ENCODE data around the gene PPA1. TPM values are rescaled to one million over a fixed set of nuclear protein-coding genes. Genes with fewer than 3 reads are reported as not detected.

The PPA1 gene
- total and polyA plus RNA-seq, 2 experiments from 2014 or later = 105 to 110 TPM

- Histone ChIP-seq H3K27me3 (replicated peaks; ENCODE audit: insufficient read depth) (no peaks in the 10 kb centered on the region), H3F3A (ENCODE audit: insufficient read depth) (no peaks in the 10 kb centered on the region; the same call in 1 of the 2 replicates), H3K4me2 (ENCODE audit: unreplicated experiment) (no peak overlapping the region), H3K9me2 (ENCODE audit: insufficient read depth) (no peaks in the 10 kb centered on the region), H3K27ac (no peak overlapping the region), H3K9me3 (ENCODE audit: low read depth) (no peaks in the 10 kb centered on the region), H3K79me2 (ENCODE audit: insufficient read depth) (no peaks in the 10 kb centered on the region), H3K9ac (no peak overlapping the region), H3K4me1 (ENCODE audit: insufficient read depth) (no peaks in the 10 kb centered on the region), H4K20me1 (ENCODE audit: insufficient read depth) (no peaks in the 10 kb centered on the region), H2AFZ (no peak overlapping the region), H3K4me3 (no peak overlapping the region), H3K36me3 (ENCODE audit: low read depth) (no peaks in the 10 kb centered on the region)
- peak; percentile 77 for DNase-seq
- WGBS, 2 experiments (ENCODE audit: low coverage in 1 of 2, low lambda C conversion rate in 2 of 2, missing lambda C conversion rate in 2 of 2) = 25 to 30% methylated on average over 2 of the region's 2 CpGs
- no peak for TF ChIP-seq EZH2 (IDR thresholded peaks at IDR 0.05; ENCODE audit: insufficient read depth, poor library complexity, severe bottlenecking)
- TF ChIP-seq EZH2phosphoT487 (IDR thresholded peaks at IDR 0.05; ENCODE audit: insufficient read depth, low read depth) = no peak
- in situ Hi-C loops (cut with MboI) = no loop called here
These were observed 41.4 kb upstream of the PPA1 start for GRCh38 chr10:70274643-70275042.

DNA sequence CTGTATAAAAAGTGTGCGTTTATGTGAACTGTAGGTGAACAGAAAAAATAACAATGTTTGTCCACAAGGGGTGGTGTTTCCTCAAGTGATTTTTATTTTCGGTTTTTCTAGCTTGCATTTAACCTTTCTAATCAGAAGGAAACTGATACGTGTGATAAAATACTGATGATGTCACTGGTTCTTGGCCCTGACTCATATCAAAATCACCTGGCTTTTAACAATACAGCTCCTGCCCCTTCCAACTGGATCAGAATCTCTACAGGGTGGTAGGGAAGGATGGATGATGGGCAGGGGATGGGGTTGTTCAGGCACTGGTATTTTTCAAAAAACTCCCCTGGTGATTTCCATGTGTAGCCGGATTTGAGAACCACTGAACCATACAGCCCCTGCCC, 39.7 kb upstream of the PPA1 start:
- Histone ChIP-seq H3K27ac (no peak overlapping the region), H3K9ac (no peak overlapping the region), H3K4me2 (ENCODE audit: unreplicated experiment) (no peak overlapping the region), H3K9me3 (ENCODE audit: low read depth) (no peaks in the 10 kb centered on the region), H3K9me2 (ENCODE audit: insufficient read depth) (no peaks in the 10 kb centered on the region), H3K4me3 (no peak overlapping the region), H3K36me3 (ENCODE audit: low read depth) (no peaks in the 10 kb centered on the region), H4K20me1 (ENCODE audit: insufficient read depth) (no peaks in the 10 kb centered on the region), H3K27me3 (replicated peaks; ENCODE audit: insufficient read depth) (no peaks in the 10 kb centered on the region), H2AFZ (no peak overlapping the region), H3K79me2 (ENCODE audit: insufficient read depth) (no peaks in the 10 kb centered on the region), H3K4me1 (ENCODE audit: insufficient read depth) (peaks cover 5% of the 10 kb centered on the region), H3F3A (ENCODE audit: insufficient read depth) (no peaks in the 10 kb centered on the region; the same call in 1 of the 2 replicates)
- 19 to 29% methylated on average over 4 of the region's 4 CpGs for WGBS, 2 experiments (ENCODE audit: low coverage in 1 of 2, low lambda C conversion rate in 2 of 2, missing lambda C conversion rate in 2 of 2)
- in situ Hi-C loops (cut with MboI) = no loop called here
- peak; percentile 57 for DNase-seq
- TF ChIP-seq EZH2phosphoT487 (IDR thresholded peaks at IDR 0.05; ENCODE audit: insufficient read depth, low read depth) (no peak), EZH2 (IDR thresholded peaks at IDR 0.05; ENCODE audit: insufficient read depth, poor library complexity, severe bottlenecking) (no peak)

DNA sequence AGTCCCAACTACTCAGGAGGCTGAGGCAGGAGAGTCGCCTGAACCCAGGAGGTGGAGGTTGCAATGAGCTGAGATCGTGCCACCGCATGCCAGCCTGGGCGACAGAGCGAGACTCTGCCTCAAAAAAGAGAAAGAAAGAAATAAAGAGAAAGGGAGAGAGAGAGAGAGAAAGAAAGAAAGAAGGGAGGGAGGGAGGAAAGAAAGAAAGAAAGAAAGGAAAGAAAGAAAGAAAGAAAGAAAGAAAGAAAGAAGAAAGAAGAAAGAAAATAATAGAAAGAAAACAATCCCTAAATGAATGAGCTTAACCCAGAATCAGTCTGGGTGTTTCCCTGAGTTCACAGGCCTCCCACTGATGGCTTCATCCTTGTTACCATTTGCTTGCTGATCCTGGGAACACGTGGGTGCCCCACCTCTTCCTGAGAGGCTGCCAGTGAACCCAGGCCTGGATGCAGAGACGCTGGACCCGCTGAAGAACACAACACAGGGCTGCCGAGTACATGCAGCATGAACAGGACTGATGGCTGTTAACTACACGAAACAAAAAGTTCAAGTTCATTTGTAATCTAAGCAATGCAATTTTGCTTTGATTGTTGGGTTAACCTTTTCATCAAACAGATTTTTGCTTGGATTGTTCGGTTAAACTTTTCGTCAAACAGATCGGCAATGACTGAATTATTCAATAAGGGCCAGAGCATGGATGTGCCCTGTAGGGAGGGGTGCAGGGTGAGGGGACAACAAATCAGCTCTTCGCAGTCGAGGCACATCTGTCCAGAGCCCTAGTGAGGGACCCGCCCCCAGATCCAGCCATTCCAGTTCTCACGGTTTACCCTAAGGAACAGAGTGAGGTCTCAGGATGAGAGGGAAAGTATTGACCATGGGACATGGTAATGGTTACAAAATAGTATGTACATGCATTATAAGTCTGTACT, 39.0 kb upstream of the PPA1 start:
- Histone ChIP-seq H3K4me2 (ENCODE audit: unreplicated experiment) (no peak overlapping the region), H2AFZ (peak overlapping the region; percentile 7; the same call in 1 of the 2 replicates), H3K27me3 (replicated peaks; ENCODE audit: insufficient read depth) (no peaks in the 10 kb centered on the region), H3K27ac (no peak overlapping the region), H3K4me1 (ENCODE audit: insufficient read depth) (peaks cover 10% of the 10 kb centered on the region), H3K9me3 (ENCODE audit: low read depth) (no peaks in the 10 kb centered on the region), H4K20me1 (ENCODE audit: insufficient read depth) (no peaks in the 10 kb centered on the region), H3K9me2 (ENCODE audit: insufficient read depth) (no peaks in the 10 kb centered on the region), H3K4me3 (no peak overlapping the region), H3F3A (ENCODE audit: insufficient read depth) (peaks cover under 1% of the 10 kb centered on the region), H3K9ac (no peak overlapping the region), H3K36me3 (ENCODE audit: low read depth) (no peaks in the 10 kb centered on the region), H3K79me2 (ENCODE audit: insufficient read depth) (no peaks in the 10 kb centered on the region)
- 53 to 54% methylated on average over 17 of the region's 17 CpGs for WGBS, 2 experiments (ENCODE audit: low coverage in 1 of 2, low lambda C conversion rate in 2 of 2, missing lambda C conversion rate in 2 of 2)
- in situ Hi-C loops (cut with MboI) = no loop called here
- TF ChIP-seq EZH2 (IDR thresholded peaks at IDR 0.05; ENCODE audit: insufficient read depth, poor library complexity, severe bottlenecking) = no peak
- no peak for TF ChIP-seq EZH2phosphoT487 (IDR thresholded peaks at IDR 0.05; ENCODE audit: insufficient read depth, low read depth)
- peak; percentile 40 for DNase-seq

DNA sequence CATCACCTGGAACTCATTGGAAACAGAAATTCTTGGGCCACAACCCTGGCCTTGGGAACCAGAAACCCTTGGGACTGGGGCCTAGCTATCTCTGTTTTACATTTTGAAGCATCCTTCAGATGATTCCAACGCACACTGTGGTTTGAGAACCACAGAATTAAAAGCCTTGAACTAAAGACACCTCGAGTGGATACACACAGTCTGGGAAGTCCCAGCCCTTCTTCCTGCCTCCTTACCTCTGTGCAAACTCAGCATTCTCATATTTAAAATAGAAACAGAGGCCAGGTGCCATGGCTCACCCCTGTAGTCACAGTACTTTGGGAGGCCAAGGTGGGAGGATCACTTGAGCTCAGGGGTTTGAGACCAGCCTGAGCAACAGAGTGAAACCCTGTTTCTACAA, 37.7 kb upstream of the PPA1 start:
- H3K79me2 ChIP-seq (ENCODE audit: insufficient read depth) = no peaks in the 10 kb centered on the region
- DNase-seq = no peak
- no peak for TF ChIP-seq EZH2 (IDR thresholded peaks at IDR 0.05; ENCODE audit: insufficient read depth, poor library complexity, severe bottlenecking)
- no peak for TF ChIP-seq EZH2phosphoT487 (IDR thresholded peaks at IDR 0.05; ENCODE audit: insufficient read depth, low read depth)
- H3F3A ChIP-seq (ENCODE audit: insufficient read depth) = peaks cover 14% of the 10 kb centered on the region
- in situ Hi-C loops (cut with MboI) = no loop called here
- H3K27me3 ChIP-seq (replicated peaks; ENCODE audit: insufficient read depth) = no peaks in the 10 kb centered on the region
- no peak overlapping the region for H3K27ac ChIP-seq
- 86 to 88% methylated on average over 2 of the region's 2 CpGs for WGBS, 2 experiments (ENCODE audit: low coverage in 1 of 2, low lambda C conversion rate in 2 of 2, missing lambda C conversion rate in 2 of 2)
- H3K9ac ChIP-seq = no peak overlapping the region
- peaks cover 19% of the 10 kb centered on the region for H3K4me1 ChIP-seq (ENCODE audit: insufficient read depth)
- no peak overlapping the region for H2AFZ ChIP-seq
- no peak overlapping the region for H3K4me2 ChIP-seq (ENCODE audit: unreplicated experiment)
- no peaks in the 10 kb centered on the region for H4K20me1 ChIP-seq (ENCODE audit: insufficient read depth)
- no peaks in the 10 kb centered on the region for H3K9me2 ChIP-seq (ENCODE audit: insufficient read depth)
- H3K9me3 ChIP-seq (ENCODE audit: low read depth) = no peaks in the 10 kb centered on the region
- H3K36me3 ChIP-seq (ENCODE audit: low read depth) = no peaks in the 10 kb centered on the region
- no peak overlapping the region for H3K4me3 ChIP-seq

Data from GM23248 (cell line).